C4-2B (cell line): ENCODE results near the gene COMT.

ENCODE experiments used
- ZFX ChIP-seq: fragments of 450-650 bp; IDR thresholded peaks from 2 replicates; pipeline ENCODE4 v1.6.1; 2017
- TF ChIP-seq, protein P1 (sequence below): fragments of 450-650 bp; conservative IDR thresholded peaks from 2 replicates; pipeline ENCODE4 v1.5.1; 2017; ENCODE audit warnings: mild to moderate bottlenecking

- TF ChIP-seq, protein P1, sequence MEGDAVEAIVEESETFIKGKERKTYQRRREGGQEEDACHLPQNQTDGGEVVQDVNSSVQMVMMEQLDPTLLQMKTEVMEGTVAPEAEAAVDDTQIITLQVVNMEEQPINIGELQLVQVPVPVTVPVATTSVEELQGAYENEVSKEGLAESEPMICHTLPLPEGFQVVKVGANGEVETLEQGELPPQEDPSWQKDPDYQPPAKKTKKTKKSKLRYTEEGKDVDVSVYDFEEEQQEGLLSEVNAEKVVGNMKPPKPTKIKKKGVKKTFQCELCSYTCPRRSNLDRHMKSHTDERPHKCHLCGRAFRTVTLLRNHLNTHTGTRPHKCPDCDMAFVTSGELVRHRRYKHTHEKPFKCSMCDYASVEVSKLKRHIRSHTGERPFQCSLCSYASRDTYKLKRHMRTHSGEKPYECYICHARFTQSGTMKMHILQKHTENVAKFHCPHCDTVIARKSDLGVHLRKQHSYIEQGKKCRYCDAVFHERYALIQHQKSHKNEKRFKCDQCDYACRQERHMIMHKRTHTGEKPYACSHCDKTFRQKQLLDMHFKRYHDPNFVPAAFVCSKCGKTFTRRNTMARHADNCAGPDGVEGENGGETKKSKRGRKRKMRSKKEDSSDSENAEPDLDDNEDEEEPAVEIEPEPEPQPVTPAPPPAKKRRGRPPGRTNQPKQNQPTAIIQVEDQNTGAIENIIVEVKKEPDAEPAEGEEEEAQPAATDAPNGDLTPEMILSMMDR: no peak
- no peak for TF ChIP-seq ZFX
These were observed 37.2 kb downstream of the COMT start for GRCh38 chr22:19978748-19979147.
